ENCODE results near the gene LOC101059915.

The LOC101059915 gene

GRCh38 chrX:71634366-71634765 is 33.0 kb upstream of the LOC101059915 start:
- no peak for TF ChIP-seq CTCF (IDR thresholded peaks at IDR 0.05)
- H3K9me3 Mint-ChIP-seq (ENCODE audit: unreplicated experiment) = peaks cover 5% of the 10 kb centered on the region
- no peaks in the 10 kb centered on the region for H3K36me3 Mint-ChIP-seq (ENCODE audit: unreplicated experiment)
- H3K27ac Mint-ChIP-seq (ENCODE audit: unreplicated experiment) = no peak overlapping the region
- peaks cover 4% of the 10 kb centered on the region for H3K4me1 Mint-ChIP-seq (ENCODE audit: unreplicated experiment)
- no peak for DNase-seq (ENCODE audit: extremely low spot score, unreplicated experiment)
- H3K27me3 Mint-ChIP-seq (ENCODE audit: unreplicated experiment) = no peaks in the 10 kb centered on the region
- H3K4me3 Mint-ChIP-seq (ENCODE audit: unreplicated experiment) = no peak overlapping the region

GRCh38 chrX:71636438-71637252 is 30.7 kb upstream of the LOC101059915 start:
- no peaks in the 10 kb centered on the region for H3K27me3 Mint-ChIP-seq (ENCODE audit: unreplicated experiment)
- no peaks in the 10 kb centered on the region for H3K36me3 Mint-ChIP-seq (ENCODE audit: unreplicated experiment)
- no peak for TF ChIP-seq CTCF (IDR thresholded peaks at IDR 0.05)
- H3K27ac Mint-ChIP-seq (ENCODE audit: unreplicated experiment) = no peak overlapping the region
- H3K4me1 Mint-ChIP-seq (ENCODE audit: unreplicated experiment) = peaks cover 4% of the 10 kb centered on the region
- H3K9me3 Mint-ChIP-seq (ENCODE audit: unreplicated experiment) = peaks cover 10% of the 10 kb centered on the region
- H3K4me3 Mint-ChIP-seq (ENCODE audit: unreplicated experiment) = no peak overlapping the region
- no peak for DNase-seq (ENCODE audit: extremely low spot score, unreplicated experiment)

- Mint-ChIP-seq H3K4me3 (ENCODE audit: unreplicated experiment) (no peak overlapping the region), H3K27me3 (ENCODE audit: unreplicated experiment) (no peaks in the 10 kb centered on the region), H3K36me3 (ENCODE audit: unreplicated experiment) (no peaks in the 10 kb centered on the region), H3K27ac (ENCODE audit: unreplicated experiment) (no peak overlapping the region), H3K9me3 (ENCODE audit: unreplicated experiment) (peaks cover 10% of the 10 kb centered on the region), H3K4me1 (ENCODE audit: unreplicated experiment) (peaks cover 4% of the 10 kb centered on the region)
- no peak for DNase-seq (ENCODE audit: extremely low spot score, unreplicated experiment)
- no peak for TF ChIP-seq CTCF (IDR thresholded peaks at IDR 0.05)
Measured at GRCh38 chrX:71637253-71637618, 30.1 kb upstream of the LOC101059915 start.

GRCh38 chrX:71637848-71638247 is 29.5 kb upstream of the LOC101059915 start:
- Mint-ChIP-seq H3K36me3 (ENCODE audit: unreplicated experiment) (no peaks in the 10 kb centered on the region), H3K9me3 (ENCODE audit: unreplicated experiment) (peaks cover 8% of the 10 kb centered on the region), H3K4me3 (ENCODE audit: unreplicated experiment) (no peak overlapping the region), H3K4me1 (ENCODE audit: unreplicated experiment) (peaks cover 4% of the 10 kb centered on the region), H3K27me3 (ENCODE audit: unreplicated experiment) (no peaks in the 10 kb centered on the region), H3K27ac (ENCODE audit: unreplicated experiment) (no peak overlapping the region)
- no peak for DNase-seq (ENCODE audit: extremely low spot score, unreplicated experiment)
- TF ChIP-seq CTCF (IDR thresholded peaks at IDR 0.05) = no peak

GRCh38 chrX:71638409-71638808 is 28.9 kb upstream of the LOC101059915 start:
- Mint-ChIP-seq H3K36me3 (ENCODE audit: unreplicated experiment) (no peaks in the 10 kb centered on the region), H3K4me1 (ENCODE audit: unreplicated experiment) (peaks cover 4% of the 10 kb centered on the region), H3K27ac (ENCODE audit: unreplicated experiment) (no peak overlapping the region), H3K4me3 (ENCODE audit: unreplicated experiment) (no peak overlapping the region), H3K27me3 (ENCODE audit: unreplicated experiment) (no peaks in the 10 kb centered on the region), H3K9me3 (ENCODE audit: unreplicated experiment) (peaks cover 8% of the 10 kb centered on the region)
- no peak for DNase-seq (ENCODE audit: extremely low spot score, unreplicated experiment)
- no peak for TF ChIP-seq CTCF (IDR thresholded peaks at IDR 0.05)

Measured in osteocyte (in vitro differentiated cells).